Tibial artery (tissue), 4 donors: ENCODE results near the gene CORO2A.
A peak's percentile ranks its signal among the peaks of the same experiment; 100 is the strongest.

ENCODE experiments used
- DNase-seq, 2 donors: peaks; one replicate each; pipeline ENCODE4 v3.0.0-alpha.2; 2019
- H3K27ac ChIP-seq, 2 donors: fragments of 200-600 bp; sonication (generic) in 1 of 2; 1 replicate in 1 of 2; 2 replicates in 1 of 2; pipeline ENCODE4 v1.5.1; 2018 to 2019; ENCODE audit warnings: mild to moderate bottlenecking in 1 of 2
- H3K27me3 ChIP-seq, 2 donors: fragments of 200-600 bp; sonication (generic) in 1 of 2; one replicate each; pipeline versions ENCODE4 v1.5.1 to v1.6.0; 2016 to 2019
- H3K36me3 ChIP-seq, 3 donors: fragments of 200-600 bp; sonication (generic) in 2 of 3; one replicate each; pipeline ENCODE4 v1.5.1; 2016 to 2019; ENCODE audit warnings: mild to moderate bottlenecking in 2 of 3
- H3K4me1 ChIP-seq, 4 donors: fragments of 200-600 bp; sonication (generic) in 2 of 4; 1 replicate in 3 of 4; 2 replicates in 1 of 4; pipeline ENCODE4 v1.5.1; 2016 to 2019
- H3K4me3 ChIP-seq, 2 donors: fragments of 200-600 bp; sonication (generic) in 1 of 2; 1 replicate in 1 of 2; 2 replicates in 1 of 2; pipeline ENCODE4 v1.5.1; 2018 to 2019; ENCODE audit warnings: mild to moderate bottlenecking in 2 of 2
- H3K9me3 ChIP-seq, 3 donors: fragments of 200-600 bp; sonication (generic) in 1 of 3; one replicate each; pipeline ENCODE4 v1.5.1; 2016 to 2019
- CTCF ChIP-seq, 2 experiments: fragments of 200-600 bp in 1 of 2; fragments of 450-650 bp in 1 of 2; IDR thresholded peaks; one replicate each; pipeline ENCODE4 v1.5.1; 2017 to 2019; ENCODE audit warnings: antibody characterized with exemption in 2 of 2, mild to moderate bottlenecking in 1 of 2, moderate library complexity in 1 of 2
- intact Hi-C: fragments of 100-400 bp; cut with DNase I; formaldehyde crosslinking; loops from one replicate; pipeline ENCODE4 v1.15.0; 2023; ENCODE audit warnings: low total_unique reads

The CORO2A gene

GRCh38 chr9:98085058-98085457 lies 107.4 kb downstream of the CORO2A start:
- intact Hi-C loops, result no loop called here
- H3K27me3 ChIP-seq, result peaks cover 0 to 7% of the 10 kb centered on the region in 2 donors
- H3K4me3 ChIP-seq, result no peak overlapping the region
- no peak overlapping the region for H3K27ac ChIP-seq
- peaks cover 21 to 48% (median 32%) of the 10 kb centered on the region in 3 donors for H3K36me3 ChIP-seq
- no peaks in the 10 kb centered on the region for H3K9me3 ChIP-seq
- TF ChIP-seq CTCF (IDR thresholded peaks at IDR 0.05), result no peak
- peaks cover 0 to 10% (median 9%) of the 10 kb centered on the region in 4 donors for H3K4me1 ChIP-seq
- DNase-seq, result peak in 1 of 2 donors; percentile 27

- H3K4me1 ChIP-seq, result peaks cover 0 to 10% (median 9%) of the 10 kb centered on the region in 4 donors
- no peak overlapping the region for H3K27ac ChIP-seq
- H3K36me3 ChIP-seq, result peaks cover 27 to 55% (median 36%) of the 10 kb centered on the region in 3 donors
- no peak overlapping the region for H3K4me3 ChIP-seq
- no peak for TF ChIP-seq CTCF (IDR thresholded peaks at IDR 0.05)
- intact Hi-C loops, result no loop called here
- DNase-seq, result no peak
- peaks cover 0 to 3% of the 10 kb centered on the region in 2 donors for H3K27me3 ChIP-seq
- no peaks in the 10 kb centered on the region for H3K9me3 ChIP-seq
Measured at GRCh38 chr9:98084396-98084795, 108.0 kb downstream of the CORO2A start.

GRCh38 chr9:98083566-98084183 lies 108.8 kb downstream of the CORO2A start:
- no peak overlapping the region for H3K4me3 ChIP-seq
- H3K9me3 ChIP-seq, result no peaks in the 10 kb centered on the region
- no peak for TF ChIP-seq CTCF (IDR thresholded peaks at IDR 0.05)
- DNase-seq, result peak in 1 of 2 donors; percentile 24
- no peak overlapping the region for H3K27ac ChIP-seq
- H3K36me3 ChIP-seq, result peaks cover 27 to 60% (median 40%) of the 10 kb centered on the region in 3 donors
- peaks cover 0 to 10% (median 9%) of the 10 kb centered on the region in 4 donors for H3K4me1 ChIP-seq
- intact Hi-C loops, result no loop called here
- no peaks in the 10 kb centered on the region for H3K27me3 ChIP-seq

- no peak overlapping the region for H3K4me3 ChIP-seq
- peak; percentile 29 to 43 for DNase-seq
- intact Hi-C loops, result no loop called here
- peaks cover 0 to 10% (median 9%) of the 10 kb centered on the region in 4 donors for H3K4me1 ChIP-seq
- H3K27me3 ChIP-seq, result no peaks in the 10 kb centered on the region
- H3K36me3 ChIP-seq, result peaks cover 30 to 66% (median 45%) of the 10 kb centered on the region in 3 donors
- TF ChIP-seq CTCF (IDR thresholded peaks at IDR 0.05), result no peak
- no peaks in the 10 kb centered on the region for H3K9me3 ChIP-seq
- no peak overlapping the region for H3K27ac ChIP-seq
Measured at GRCh38 chr9:98083061-98083501, 109.4 kb downstream of the CORO2A start.

GRCh38 chr9:98081477-98082219 lies 110.8 kb downstream of the CORO2A start:
- Histone ChIP-seq H3K27me3 (no peaks in the 10 kb centered on the region), H3K27ac (no peak overlapping the region), H3K4me3 (no peak overlapping the region), H3K4me1 (no peaks in the 10 kb centered on the region), H3K9me3 (no peaks in the 10 kb centered on the region), H3K36me3 (peaks cover 36 to 72% (median 53%) of the 10 kb centered on the region in 3 donors)
- intact Hi-C loops, result no loop called here
- DNase-seq, result peak in 1 of 2 donors; percentile 60
- TF ChIP-seq CTCF (IDR thresholded peaks at IDR 0.05), result no peak
